ENCODE results near the gene SRSF11.

SRSF11 gene

GRCh38 chr1:70220517-70221237, 503 bp upstream of the SRSF11 start:
- no peak for DNase-seq (ENCODE audit: low read depth in 2 of 2)

GRCh38 chr1:70222716-70223235, 1.6 kb downstream of the SRSF11 start:
- no peak for DNase-seq (ENCODE audit: low read depth in 2 of 2)

- DNase-seq (ENCODE audit: low read depth in 2 of 2), result no peak
Measured at GRCh38 chr1:70224954-70225353, 3.8 kb downstream of the SRSF11 start.

- DNase-seq (ENCODE audit: low read depth in 2 of 2), result no peak
Measured at GRCh38 chr1:70227439-70227838, 6.3 kb downstream of the SRSF11 start.

- DNase-seq (ENCODE audit: low read depth in 2 of 2), result no peak
Measured at GRCh38 chr1:70228670-70229069, 7.5 kb downstream of the SRSF11 start.

- DNase-seq (ENCODE audit: low read depth in 2 of 2), result no peak
Measured at GRCh38 chr1:70231475-70231874, 10.3 kb downstream of the SRSF11 start.

GRCh38 chr1:70234733-70235132, 13.6 kb downstream of the SRSF11 start:
- no peak for DNase-seq (ENCODE audit: low read depth in 2 of 2)

- DNase-seq (ENCODE audit: low read depth in 2 of 2), result no peak
Measured at GRCh38 chr1:70239940-70240339, 18.8 kb downstream of the SRSF11 start.

GRCh38 chr1:70247122-70247521, 25.9 kb downstream of the SRSF11 start:
- DNase-seq (ENCODE audit: low read depth in 2 of 2), result no peak

GRCh38 chr1:70247768-70248167, 26.6 kb downstream of the SRSF11 start:
- DNase-seq (ENCODE audit: low read depth in 2 of 2), result no peak

GRCh38 chr1:70248729-70249128, 27.5 kb downstream of the SRSF11 start:
- no peak for DNase-seq (ENCODE audit: low read depth in 2 of 2)

GRCh38 chr1:70256664-70257063, 35.5 kb downstream of the SRSF11 start:
- no peak for DNase-seq (ENCODE audit: low read depth in 2 of 2)

- no peak for DNase-seq (ENCODE audit: low read depth in 2 of 2)
Measured at GRCh38 chr1:70264839-70265238, 43.7 kb downstream of the SRSF11 start.

- no peak for DNase-seq (ENCODE audit: low read depth in 2 of 2)
Measured at GRCh38 chr1:70265946-70266345, 44.8 kb downstream of the SRSF11 start.

GRCh38 chr1:70277875-70278274, 56.7 kb downstream of the SRSF11 start:
- no peak for DNase-seq (ENCODE audit: low read depth in 2 of 2)

- DNase-seq (ENCODE audit: low read depth in 2 of 2), result no peak
Measured at GRCh38 chr1:70278710-70279109, 57.5 kb downstream of the SRSF11 start.

- DNase-seq (ENCODE audit: low read depth in 2 of 2), result no peak
Measured at GRCh38 chr1:70284366-70284765, 63.2 kb downstream of the SRSF11 start.

GRCh38 chr1:70286453-70286852, 65.3 kb downstream of the SRSF11 start:
- no peak for DNase-seq (ENCODE audit: low read depth in 2 of 2)

- no peak for DNase-seq (ENCODE audit: low read depth in 2 of 2)
Measured at GRCh38 chr1:70288166-70288565, 67.0 kb downstream of the SRSF11 start.

GRCh38 chr1:70290218-70290617, 69.0 kb downstream of the SRSF11 start:
- no peak for DNase-seq (ENCODE audit: low read depth in 2 of 2)

GRCh38 chr1:70293186-70293843, 72.1 kb downstream of the SRSF11 start:
- DNase-seq (ENCODE audit: low read depth in 2 of 2), result no peak

- DNase-seq (ENCODE audit: low read depth in 2 of 2), result no peak
Measured at GRCh38 chr1:70295749-70296148, 74.6 kb downstream of the SRSF11 start.

GRCh38 chr1:70299472-70299871, 78.3 kb downstream of the SRSF11 start:
- DNase-seq (ENCODE audit: low read depth in 2 of 2), result no peak
